Measurements from ENCODE around the gene DCLRE1B. TPM values are rescaled to one million over a fixed set of nuclear protein-coding genes. Genes with fewer than 3 reads are reported as not detected.
A peak's percentile ranks its signal among the peaks of the same experiment; 100 is the strongest.

Gene DCLRE1B
- polyA plus RNA-seq, 4 donors = 0.45 to 5.8 (median 3.2) TPM

DNA sequence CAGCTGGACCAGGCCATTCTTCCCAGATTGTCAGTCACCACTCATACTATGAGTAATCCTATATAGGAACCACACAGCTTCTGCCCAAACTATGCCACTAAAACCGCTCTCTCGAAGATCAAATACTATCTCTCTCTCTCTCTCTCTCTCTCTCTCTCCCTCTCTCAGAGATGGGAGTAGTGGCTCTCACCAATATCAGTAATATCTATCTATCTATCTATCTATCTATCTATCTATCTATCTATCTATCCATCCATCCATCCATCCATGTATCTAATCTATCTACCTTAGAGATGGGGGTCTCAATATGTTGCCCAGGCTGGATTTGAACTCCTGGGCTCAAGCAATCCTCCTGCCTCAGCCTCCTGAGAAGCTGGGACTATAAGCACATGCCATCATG lies 19.3 kb downstream of the DCLRE1B start:
- Histone ChIP-seq H3K27me3 (ENCODE audit: control insufficient read depth in 3 of 3, insufficient read depth in 3 of 3, low read length in 3 of 3) (no peaks in the 10 kb centered on the region), H3K4me1 (ENCODE audit: control insufficient read depth in 3 of 3, insufficient read depth in 2 of 3, low read depth in 1 of 3, low read length in 2 of 3) (peaks cover 0 to 7% (median 4%) of the 10 kb centered on the region in 3 donors), H3K4me3 (ENCODE audit: low read depth in 1 of 3, low read length in 3 of 3) (no peak overlapping the region), H3K27ac (ENCODE audit: low read depth in 1 of 3, low read length in 2 of 3) (no peak overlapping the region), H3K36me3 (ENCODE audit: control insufficient read depth in 3 of 3, insufficient read depth in 2 of 3, low read depth in 1 of 3, low read length in 3 of 3) (no peaks in the 10 kb centered on the region), H3K9me3 (ENCODE audit: control insufficient read depth in 2 of 2, insufficient read depth in 1 of 2, low read depth in 1 of 2, low read length in 1 of 2) (no peaks in the 10 kb centered on the region)
- no peak for FAIRE-seq
- no peak for DNase-seq
- 93 to 100% (median 95%) methylated on average over 2 of the region's 2 CpGs for WGBS, 3 donors

DNA sequence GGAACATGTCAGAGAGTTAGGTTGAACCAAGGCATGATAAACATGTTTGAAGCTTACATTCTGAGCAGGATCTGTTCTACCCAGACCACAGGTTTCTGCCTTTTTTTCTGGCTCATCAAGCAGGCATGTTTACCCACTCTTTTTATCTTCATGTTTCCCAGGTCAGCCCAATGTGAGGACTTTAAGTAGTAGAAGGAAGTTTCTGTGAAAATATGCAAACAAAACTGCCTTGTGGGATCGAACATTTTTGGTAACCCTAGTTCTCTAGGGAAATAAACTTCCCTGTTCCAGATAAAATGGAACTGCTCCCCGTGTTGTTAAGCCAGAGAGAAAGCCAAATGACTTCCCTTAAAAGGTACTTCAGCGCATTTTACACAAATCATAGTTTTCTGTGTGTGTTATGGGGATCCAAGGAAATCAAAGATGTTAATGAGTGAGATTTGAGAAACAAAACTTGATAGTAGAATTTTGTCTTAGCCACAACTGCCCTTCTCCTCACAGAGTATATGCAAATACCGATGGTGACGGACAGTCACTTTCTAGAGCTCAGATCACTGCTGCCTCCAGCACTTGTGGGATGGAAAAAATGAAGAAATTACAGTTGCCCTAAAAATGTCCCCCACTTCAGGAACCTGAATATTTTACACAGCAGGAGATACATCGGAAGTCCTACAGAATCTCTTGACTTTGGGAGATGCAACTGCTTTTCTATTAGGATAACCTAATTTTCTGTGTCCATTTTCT lies 23.2 kb downstream of the DCLRE1B start:
- WGBS, 3 donors = 6 to 12% (median 10%) methylated on average over 6 of the region's 6 CpGs
- FAIRE-seq (no peak), DNase-seq (peak in 1 of 2 donors; percentile 12)
- Histone ChIP-seq H3K27me3 (ENCODE audit: control insufficient read depth in 3 of 3, insufficient read depth in 3 of 3, low read length in 3 of 3) (no peaks in the 10 kb centered on the region), H3K4me3 (ENCODE audit: low read depth in 1 of 3, low read length in 3 of 3) (peak overlapping the region; percentile 69 to 87 (median 87)), H3K9me3 (ENCODE audit: control insufficient read depth in 2 of 2, insufficient read depth in 1 of 2, low read depth in 1 of 2, low read length in 1 of 2) (no peaks in the 10 kb centered on the region), H3K36me3 (ENCODE audit: control insufficient read depth in 3 of 3, insufficient read depth in 2 of 3, low read depth in 1 of 3, low read length in 3 of 3) (no peaks in the 10 kb centered on the region), H3K27ac (ENCODE audit: low read depth in 1 of 3, low read length in 2 of 3) (peak overlapping the region; percentile 73 to 99 (median 91)), H3K4me1 (ENCODE audit: control insufficient read depth in 3 of 3, insufficient read depth in 2 of 3, low read depth in 1 of 3, low read length in 2 of 3) (peaks cover 2 to 15% (median 4%) of the 10 kb centered on the region in 3 donors)

DNA sequence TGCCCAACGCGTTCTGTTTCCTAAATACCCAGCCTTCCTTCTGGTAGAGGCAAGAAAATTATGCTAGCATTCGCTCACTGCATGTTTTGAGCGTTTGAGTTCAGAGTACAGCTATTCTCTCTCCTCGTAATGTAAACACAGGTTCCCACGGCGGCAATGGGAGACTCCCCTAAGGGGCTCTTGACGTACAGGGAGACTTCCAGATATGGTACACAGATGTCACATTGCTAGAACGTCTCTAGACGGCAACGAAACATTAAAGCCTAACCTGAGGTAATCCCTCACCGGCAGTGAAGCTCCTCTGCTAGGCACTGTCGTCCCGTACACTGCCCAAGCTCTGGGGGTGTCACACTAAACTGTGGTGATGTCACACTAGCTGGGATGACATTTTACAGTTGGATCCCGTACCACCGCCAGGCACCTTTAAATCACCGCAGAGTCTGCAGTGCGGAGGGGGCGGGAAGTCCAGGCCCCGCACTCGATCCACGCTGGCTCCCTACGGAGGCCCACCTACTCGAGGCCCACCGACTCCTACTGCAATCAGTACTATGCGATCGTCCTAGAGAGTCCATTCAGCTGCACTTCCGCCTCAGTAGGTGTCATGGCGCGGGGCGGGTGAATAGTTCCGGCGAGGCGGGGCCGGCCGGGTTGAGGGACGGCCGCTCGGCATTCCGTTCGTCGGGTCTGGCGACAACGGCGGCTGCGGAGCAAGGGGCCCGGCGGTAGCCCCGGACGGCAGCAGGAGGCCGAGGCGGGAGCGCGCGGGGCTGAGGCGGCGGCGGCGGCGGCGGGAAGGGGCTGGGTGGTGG lies 24.0 kb downstream of the DCLRE1B start, which contains the start of gene HIPK1:
Gene HIPK1, plus strand, starts transcription at position 384 of the 809 bp plus-strand sequence.
- DNase-seq (peak; percentile 93 to 98), FAIRE-seq (no peak)
- peaks cover 2 to 15% (median 8%) of the 10 kb centered on the region in 3 donors for H3K4me1 ChIP-seq (ENCODE audit: control insufficient read depth in 3 of 3, insufficient read depth in 2 of 3, low read depth in 1 of 3, low read length in 2 of 3)
- peak within 1 kb of the TSS; percentile 69 to 87 (median 87) for H3K4me3 ChIP-seq (ENCODE audit: low read depth in 1 of 3, low read length in 3 of 3)
- H3K27ac ChIP-seq (ENCODE audit: low read depth in 1 of 3, low read length in 2 of 3) = peak within 1 kb of the TSS; percentile 73 to 99 (median 91)
- H3K27me3 ChIP-seq (ENCODE audit: control insufficient read depth in 3 of 3, insufficient read depth in 3 of 3, low read length in 3 of 3) = no peaks in the 10 kb centered on the region
- 0 to 1% (median 0%) methylated on average over 34 to 61 of the region's 61 CpGs for WGBS, 3 donors
- H3K36me3 ChIP-seq (ENCODE audit: control insufficient read depth in 3 of 3, insufficient read depth in 2 of 3, low read depth in 1 of 3, low read length in 3 of 3) = no peaks in the 10 kb centered on the region
- no peaks in the 10 kb centered on the region for H3K9me3 ChIP-seq (ENCODE audit: control insufficient read depth in 2 of 2, insufficient read depth in 1 of 2, low read depth in 1 of 2, low read length in 1 of 2)

DNA sequence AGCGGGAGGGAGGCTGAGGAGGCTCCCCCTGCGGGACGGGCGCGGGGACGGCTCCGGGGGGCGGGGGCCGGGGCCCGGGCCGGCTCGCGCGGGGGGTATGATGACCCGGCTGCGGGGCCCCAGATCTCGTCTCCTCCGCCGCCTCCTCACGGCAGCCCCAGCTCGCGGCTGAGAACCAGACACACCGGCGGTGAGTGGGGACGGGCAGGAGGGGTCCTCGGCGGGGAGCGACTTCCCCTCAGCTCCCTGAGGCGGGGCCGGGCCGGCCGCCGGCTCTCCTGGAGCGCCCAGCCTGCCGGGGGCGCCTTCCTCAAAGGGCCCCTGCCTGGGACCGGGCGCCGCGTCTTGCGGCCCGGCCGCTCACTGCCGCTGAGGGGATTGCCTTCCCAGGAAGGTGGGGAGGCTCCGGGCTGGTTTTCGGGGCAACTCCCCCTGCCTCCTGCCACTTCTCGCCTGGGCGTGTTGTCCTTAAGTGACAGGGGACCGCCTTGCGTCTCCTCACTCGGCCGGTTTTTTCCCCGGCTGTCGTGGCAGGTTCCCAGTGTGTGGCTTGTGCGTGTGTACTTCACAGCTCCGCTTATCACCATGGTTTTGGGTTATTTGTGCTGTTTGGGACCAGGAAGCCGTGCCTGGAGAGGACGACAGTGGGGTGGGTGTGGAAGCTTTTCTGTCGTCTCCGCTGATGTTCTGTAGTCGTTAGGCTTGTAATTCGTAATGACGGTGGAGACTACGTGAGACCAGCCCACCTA lies 24.8 kb downstream of the DCLRE1B start:
- H3K9me3 ChIP-seq (ENCODE audit: control insufficient read depth in 2 of 2, insufficient read depth in 1 of 2, low read depth in 1 of 2, low read length in 1 of 2) = no peaks in the 10 kb centered on the region
- peak overlapping the region; percentile 69 to 87 (median 87) for H3K4me3 ChIP-seq (ENCODE audit: low read depth in 1 of 3, low read length in 3 of 3)
- H3K36me3 ChIP-seq (ENCODE audit: control insufficient read depth in 3 of 3, insufficient read depth in 2 of 3, low read depth in 1 of 3, low read length in 3 of 3) = no peaks in the 10 kb centered on the region
- DNase-seq = peak; percentile 54 to 79
- peak overlapping the region; percentile 73 to 99 (median 91) for H3K27ac ChIP-seq (ENCODE audit: low read depth in 1 of 3, low read length in 2 of 3)
- peaks cover 2 to 15% (median 8%) of the 10 kb centered on the region in 3 donors for H3K4me1 ChIP-seq (ENCODE audit: control insufficient read depth in 3 of 3, insufficient read depth in 2 of 3, low read depth in 1 of 3, low read length in 2 of 3)
- H3K27me3 ChIP-seq (ENCODE audit: control insufficient read depth in 3 of 3, insufficient read depth in 3 of 3, low read length in 3 of 3) = no peaks in the 10 kb centered on the region
- FAIRE-seq = no peak
- WGBS, 3 donors = 0 to 1% (median 0%) methylated on average over 41 to 64 of the region's 64 CpGs

DNA sequence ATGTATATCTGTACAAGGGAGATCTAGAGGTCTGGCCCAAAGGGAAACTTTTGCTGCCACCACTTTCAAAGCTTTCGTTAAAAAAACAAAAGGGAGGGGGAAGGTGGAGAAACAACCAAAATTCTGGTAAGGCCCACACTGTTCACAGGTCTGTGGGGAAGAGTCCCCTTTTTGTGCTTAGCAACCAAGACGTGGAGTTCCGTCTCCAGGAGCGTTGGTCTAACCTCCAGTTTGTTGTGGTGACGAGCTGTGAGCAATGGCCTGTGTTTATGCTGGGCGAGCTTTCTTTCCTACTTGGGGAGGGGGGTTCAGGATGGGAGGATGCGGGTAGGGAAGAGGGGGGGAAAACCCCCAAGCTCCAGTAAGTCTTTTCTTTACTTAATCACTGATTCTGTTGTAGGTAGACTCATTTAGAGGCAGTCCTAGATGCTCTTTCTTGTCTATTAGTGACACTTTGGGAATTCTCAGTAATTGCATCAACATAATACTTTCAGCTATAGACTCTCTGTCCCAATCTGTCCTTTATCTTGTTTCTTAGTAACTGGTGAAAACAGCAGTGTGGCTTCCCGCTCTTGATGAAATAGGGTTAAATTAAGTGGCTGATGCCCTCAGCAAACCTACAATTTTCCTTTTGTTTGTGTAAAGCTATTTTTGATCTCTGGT lies 25.5 kb downstream of the DCLRE1B start:
- H3K27ac ChIP-seq (ENCODE audit: low read depth in 1 of 3, low read length in 2 of 3) = peak overlapping the region; percentile 73 to 99 (median 91)
- H3K36me3 ChIP-seq (ENCODE audit: control insufficient read depth in 3 of 3, insufficient read depth in 2 of 3, low read depth in 1 of 3, low read length in 3 of 3) = no peaks in the 10 kb centered on the region
- peak overlapping the region; percentile 69 to 87 (median 87) for H3K4me3 ChIP-seq (ENCODE audit: low read depth in 1 of 3, low read length in 3 of 3)
- no peak for FAIRE-seq
- 0 to 1% (median 1%) methylated on average over 8 of the region's 8 CpGs for WGBS, 3 donors
- DNase-seq = peak; percentile 40 to 75
- no peaks in the 10 kb centered on the region for H3K27me3 ChIP-seq (ENCODE audit: control insufficient read depth in 3 of 3, insufficient read depth in 3 of 3, low read length in 3 of 3)
- H3K9me3 ChIP-seq (ENCODE audit: control insufficient read depth in 2 of 2, insufficient read depth in 1 of 2, low read depth in 1 of 2, low read length in 1 of 2) = no peaks in the 10 kb centered on the region
- H3K4me1 ChIP-seq (ENCODE audit: control insufficient read depth in 3 of 3, insufficient read depth in 2 of 3, low read depth in 1 of 3, low read length in 2 of 3) = peaks cover 2 to 15% (median 8%) of the 10 kb centered on the region in 3 donors

DNA sequence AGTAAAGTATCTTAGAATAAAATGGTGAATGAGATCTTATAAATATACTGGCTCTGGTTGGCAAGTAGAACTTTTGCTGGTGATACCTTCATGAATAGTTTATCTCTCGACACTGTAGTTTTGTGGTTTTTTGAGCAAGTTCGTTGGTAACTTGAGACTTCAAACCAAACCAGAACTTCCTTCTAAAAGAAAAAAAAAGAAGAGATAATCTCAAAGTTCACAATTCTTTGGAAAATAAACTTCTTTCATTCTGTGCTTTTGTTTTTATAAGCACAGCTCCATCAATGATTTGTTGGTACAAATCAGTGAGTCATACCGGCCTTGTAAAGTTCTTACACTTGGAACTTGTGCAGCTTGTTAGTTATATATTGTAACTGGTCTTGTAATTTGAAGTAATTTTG lies 26.3 kb downstream of the DCLRE1B start:
- peak; percentile 49 to 56 for DNase-seq
- peaks cover 2 to 15% (median 8%) of the 10 kb centered on the region in 3 donors for H3K4me1 ChIP-seq (ENCODE audit: control insufficient read depth in 3 of 3, insufficient read depth in 2 of 3, low read depth in 1 of 3, low read length in 2 of 3)
- H3K36me3 ChIP-seq (ENCODE audit: control insufficient read depth in 3 of 3, insufficient read depth in 2 of 3, low read depth in 1 of 3, low read length in 3 of 3) = no peaks in the 10 kb centered on the region
- no peaks in the 10 kb centered on the region for H3K9me3 ChIP-seq (ENCODE audit: control insufficient read depth in 2 of 2, insufficient read depth in 1 of 2, low read depth in 1 of 2, low read length in 1 of 2)
- no peaks in the 10 kb centered on the region for H3K27me3 ChIP-seq (ENCODE audit: control insufficient read depth in 3 of 3, insufficient read depth in 3 of 3, low read length in 3 of 3)
- no peak overlapping the region for H3K27ac ChIP-seq (ENCODE audit: low read depth in 1 of 3, low read length in 2 of 3)
- WGBS, 3 donors = 5 to 8% (median 6%) methylated on average over 3 of the region's 3 CpGs
- no peak for FAIRE-seq
- no peak overlapping the region for H3K4me3 ChIP-seq (ENCODE audit: low read depth in 1 of 3, low read length in 3 of 3)

DNA sequence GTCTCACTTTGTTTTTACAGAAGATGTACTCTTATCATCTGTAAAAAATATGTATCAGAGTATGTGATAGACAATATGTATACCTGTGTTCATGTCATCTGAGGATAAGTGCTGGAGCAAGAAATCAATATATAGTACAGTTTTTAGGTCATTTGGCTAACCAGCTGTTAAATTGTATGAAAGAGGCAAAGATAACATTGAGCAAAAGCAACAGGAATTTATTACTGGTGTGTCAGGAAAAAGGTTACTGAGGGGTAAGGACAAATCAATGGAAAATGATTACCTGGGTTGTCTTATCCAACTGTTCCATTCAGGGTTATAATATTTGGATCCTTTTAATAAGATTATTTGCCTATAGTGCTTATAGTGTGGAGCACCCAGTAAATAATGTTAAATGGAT lies 28.9 kb downstream of the DCLRE1B start:
- H3K27me3 ChIP-seq (ENCODE audit: control insufficient read depth in 3 of 3, insufficient read depth in 3 of 3, low read length in 3 of 3) = no peaks in the 10 kb centered on the region
- H3K4me1 ChIP-seq (ENCODE audit: control insufficient read depth in 3 of 3, insufficient read depth in 2 of 3, low read depth in 1 of 3, low read length in 2 of 3) = peaks cover 2 to 8% (median 4%) of the 10 kb centered on the region in 3 donors
- H3K9me3 ChIP-seq (ENCODE audit: control insufficient read depth in 2 of 2, insufficient read depth in 1 of 2, low read depth in 1 of 2, low read length in 1 of 2) = no peaks in the 10 kb centered on the region
- no peak overlapping the region for H3K27ac ChIP-seq (ENCODE audit: low read depth in 1 of 3, low read length in 2 of 3)
- DNase-seq = no peak
- H3K4me3 ChIP-seq (ENCODE audit: low read depth in 1 of 3, low read length in 3 of 3) = no peak overlapping the region
- no peak for FAIRE-seq
- no peaks in the 10 kb centered on the region for H3K36me3 ChIP-seq (ENCODE audit: control insufficient read depth in 3 of 3, insufficient read depth in 2 of 3, low read depth in 1 of 3, low read length in 3 of 3)
